CD4-positive, alpha-beta T cell (primary cell): ENCODE results near the gene CAPSL. TPM values are rescaled to one million over a fixed set of nuclear protein-coding genes. Genes with fewer than 3 reads are reported as not detected.

Source experiments
- ATAC-seq: fragments of 200-7000 bp; cut with Tn5 transposase; one replicate; pipeline ENCODE4 v1.10.0; 2022; ENCODE audit warnings: mild to moderate bottlenecking; ENCODE audit not compliant: poor library complexity
- CTCF ChIA-PET: fragments of 350-600 bp; sonication (Branson Sonifier 250); formaldehyde crosslinking; loops from one replicate; lab custom pipeline; 2021; ENCODE audit warnings: antibody characterized with exemption, inconsistent platforms; lab: Charles Lee
- POLR2A ChIA-PET: fragments of 350-600 bp; sonication (Branson Sonifier 250); formaldehyde crosslinking; loops from one replicate; lab custom pipeline; 2021; ENCODE audit warnings: antibody characterized with exemption, inconsistent platforms; lab: Charles Lee
- DNase-seq, 14 experiments: peaks; one replicate each; pipeline ENCODE4 v3.0.0-alpha.2; 2013 to 2020; ENCODE audit warnings: mixed read lengths in 2 of 14
- H3K27ac ChIP-seq, 2 donors: one replicate each; pipeline versions ENCODE4 v1.5.1 to v1.7.0; 2013; ENCODE audit warnings: low read length in 2 of 2, low read depth in 1 of 2, mild to moderate bottlenecking in 1 of 2
- H3K27me3 ChIP-seq, 2 experiments: 1 replicate in 1 of 2; 2 replicates in 1 of 2; pipeline versions ENCODE4 v1.6.1 to v1.7.0; 2013; ENCODE audit warnings: low read length in 2 of 2, control low read depth in 1 of 2, mild to moderate bottlenecking in 1 of 2, moderate library complexity in 1 of 2; ENCODE audit not compliant: insufficient read depth in 2 of 2, control insufficient read depth in 1 of 2
- H3K36me3 ChIP-seq: one replicate; pipeline ENCODE4 v1.6.1; 2013; ENCODE audit warnings: low read length, control low read depth; ENCODE audit not compliant: insufficient read depth
- H3K4me1 ChIP-seq: one replicate; pipeline ENCODE4 v1.6.1; 2013; ENCODE audit warnings: low read length, control low read depth; ENCODE audit not compliant: insufficient read depth
- H3K4me3 ChIP-seq: one replicate; pipeline ENCODE4 v1.5.1; 2013; ENCODE audit warnings: mild to moderate bottlenecking, low read length, moderate library complexity
- H3K9me3 ChIP-seq, 2 experiments: 1 replicate in 1 of 2; 2 replicates in 1 of 2; pipeline versions ENCODE4 v1.6.1 to v1.7.0; 2013; ENCODE audit warnings: low read length in 2 of 2, mild to moderate bottlenecking in 2 of 2, control low read depth in 1 of 2, moderate library complexity in 1 of 2; ENCODE audit not compliant: control insufficient read depth in 1 of 2, insufficient read depth in 1 of 2
- H3K27ac Mint-ChIP-seq: one replicate; pipeline ENCODE4 v1.8.0; 2020; ENCODE audit warnings: mixed read lengths
- H3K27me3 Mint-ChIP-seq: one replicate; pipeline ENCODE4 v1.8.0; 2021; ENCODE audit warnings: mixed read lengths
- H3K36me3 Mint-ChIP-seq: one replicate; pipeline ENCODE4 v1.8.0; 2021; ENCODE audit warnings: low read depth, mixed read lengths
- H3K4me1 Mint-ChIP-seq: one replicate; pipeline ENCODE4 v1.8.0; 2021; ENCODE audit warnings: low read depth, mixed read lengths
- H3K4me3 Mint-ChIP-seq: one replicate; pipeline ENCODE4 v1.8.0; 2020; ENCODE audit warnings: mild to moderate bottlenecking, mixed read lengths
- H3K9me3 Mint-ChIP-seq: one replicate; pipeline ENCODE4 v1.8.0; 2020; ENCODE audit warnings: mixed read lengths
- CTCF ChIP-seq: fragments of 200-600 bp; IDR thresholded peaks from one replicate; pipeline ENCODE4 v1.8.0; 2022; ENCODE audit warnings: antibody characterized with exemption, mild to moderate bottlenecking
- intact Hi-C, 2 experiments: fragments of 100-400 bp; cut with DNase I in 1 of 2; cut with micrococcal nuclease in 1 of 2; formaldehyde crosslinking; loops; one replicate each; pipeline versions ENCODE4 v1.15.1 to v1.9.0; 2023 to 2025; cut with DNase I, micrococcal nuclease
- total RNA-seq, 174 experiments: library from RNA in 2 of 174; stranded (reverse) in 2 of 174; gene quantifications; one replicate each; pipeline ENCODE4 v1.2.3 and lab custom pipeline; 2021 to 2026

Gene CAPSL
- total RNA-seq, 2 experiments from 2014 or later = not detected

GRCh38 chr5:35924122-35924949 lies 14.1 kb downstream of the CAPSL start:
- POLR2A ChIA-PET = interaction anchor here (0.6 to 3.0 kb wide), 13 partner anchors 39 to 307 kb away, joined by 3 to 31 read pairs (median 5); partner anchors contain the start of genes IL7R and SPEF2
- DNase-seq = peak in 3 of 14 experiments; percentile 31 to 39 (median 36)

DNA sequence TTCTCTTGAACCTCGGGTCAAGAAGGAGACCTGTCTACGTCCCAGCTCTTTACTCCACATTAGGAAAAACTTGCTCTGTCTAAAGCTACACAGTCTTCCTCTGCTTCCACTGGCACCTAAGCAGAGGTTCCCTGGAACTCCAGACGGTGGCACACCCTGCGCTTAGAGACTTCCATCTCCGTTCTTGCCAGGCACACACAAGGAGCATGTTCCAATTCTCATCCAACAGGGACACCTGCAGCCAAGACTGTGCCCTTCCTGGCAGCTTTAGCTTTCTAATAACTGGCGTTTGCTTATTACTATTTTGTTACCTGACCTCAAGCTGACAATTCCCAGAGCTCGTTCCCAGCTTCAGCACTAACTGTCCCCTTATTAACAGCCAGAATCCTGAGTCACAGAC lies 16.0 kb downstream of the CAPSL start:
- Mint-ChIP-seq H3K9me3 (peaks cover 7% of the 10 kb centered on the region), H3K4me1 (peaks cover 43% of the 10 kb centered on the region), H3K4me3 (no peak overlapping the region), H3K36me3 (no peaks in the 10 kb centered on the region), H3K27me3 (no peaks in the 10 kb centered on the region), H3K27ac (no peak overlapping the region)
- intact Hi-C loops = loop anchor here in 1 of 2 experiments (5.0 kb wide), 1 partner anchor 40 kb away; no protein-coding TSS in a partner anchor
- POLR2A ChIA-PET = no interaction called here
- peaks cover 0 to 6% of the 10 kb centered on the region in 2 experiments for H3K9me3 ChIP-seq
- no peak for TF ChIP-seq CTCF
- no peak for DNase-seq
- no peak for ATAC-seq
- no peaks in the 10 kb centered on the region for H3K27me3 ChIP-seq
- CTCF ChIA-PET = interaction anchor here (0.9 to 1.8 kb wide), 2 partner anchors 145 to 271 kb away, joined by 4 to 6 read pairs; no protein-coding TSS in a partner anchor
- H3K4me1 ChIP-seq = peaks cover 22% of the 10 kb centered on the region
- H3K36me3 ChIP-seq = no peaks in the 10 kb centered on the region
- H3K4me3 ChIP-seq = no peak overlapping the region
- H3K27ac ChIP-seq = no peak overlapping the region

More at GRCh38 chr5:35924122-35924949, 14.1 kb downstream of the CAPSL start:
- H3K9me3 Mint-ChIP-seq = peaks cover 3% of the 10 kb centered on the region
- H3K27me3 ChIP-seq = no peaks in the 10 kb centered on the region
- peaks cover 22% of the 10 kb centered on the region for H3K4me1 ChIP-seq
- peak overlapping the region; percentile 74 for H3K4me3 Mint-ChIP-seq
- TF ChIP-seq CTCF = no peak
- no peaks in the 10 kb centered on the region for H3K36me3 Mint-ChIP-seq
- peak overlapping the region; percentile 42 for H3K4me3 ChIP-seq
- no peaks in the 10 kb centered on the region for H3K36me3 ChIP-seq
- H3K9me3 ChIP-seq = peaks cover 0 to 6% of the 10 kb centered on the region in 2 experiments
- CTCF ChIA-PET = interaction anchor here (0.6 to 6.4 kb wide), 35 partner anchors 11 to 826 kb away, joined by 3 to 143 read pairs (median 5); partner anchors contain the start of genes IL7R and SPEF2
- intact Hi-C loops = loop anchor here (2.0 to 5.0 kb wide), 3 partner anchors 42 to 266 kb away; no protein-coding TSS in a partner anchor
- no peaks in the 10 kb centered on the region for H3K27me3 Mint-ChIP-seq
- ATAC-seq = peak; percentile 2
- H3K4me1 Mint-ChIP-seq = peaks cover 43% of the 10 kb centered on the region
- peak overlapping the region in 1 of 2 donors; percentile 6 for H3K27ac ChIP-seq
- H3K27ac Mint-ChIP-seq = peak overlapping the region; percentile 74

DNA sequence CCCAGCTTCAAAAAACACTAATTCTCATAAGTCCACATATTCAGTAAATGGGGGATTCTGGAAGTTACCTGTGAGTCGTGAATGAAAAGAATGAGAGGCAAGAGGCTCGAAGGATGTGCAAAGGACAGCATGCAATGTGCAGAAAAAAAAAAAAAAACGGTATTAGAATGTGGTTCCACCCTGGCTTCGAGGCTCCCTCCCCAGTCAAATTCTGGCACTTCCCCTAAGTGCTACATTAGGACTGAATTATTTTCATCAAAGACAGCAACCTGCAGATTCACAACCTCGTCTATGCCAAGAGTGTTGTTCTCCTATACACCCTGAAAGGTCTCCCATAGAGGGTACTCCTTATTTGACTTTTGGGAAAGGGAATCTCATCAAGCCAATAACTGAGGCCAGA lies 16.5 kb downstream of the CAPSL start:
- Mint-ChIP-seq H3K27me3 (no peaks in the 10 kb centered on the region), H3K4me3 (no peak overlapping the region), H3K4me1 (peaks cover 43% of the 10 kb centered on the region), H3K27ac (no peak overlapping the region), H3K36me3 (no peaks in the 10 kb centered on the region), H3K9me3 (peaks cover 7% of the 10 kb centered on the region)
- intact Hi-C loops = loop anchor here in 1 of 2 experiments (5.0 kb wide), 1 partner anchor 40 kb away; no protein-coding TSS in a partner anchor
- H3K27ac ChIP-seq = no peak overlapping the region
- ChIA-PET POLR2A (interaction anchor here (0.7 to 0.8 kb wide), 2 partner anchors 184 to 792 kb away, joined by 3 read pairs; no protein-coding TSS in a partner anchor), CTCF (interaction anchor here (1.8 kb wide), 1 partner anchor 271 kb away, joined by 6 read pairs; no protein-coding TSS in a partner anchor)
- ATAC-seq = no peak
- no peak for TF ChIP-seq CTCF
- H3K9me3 ChIP-seq = peaks cover 0 to 6% of the 10 kb centered on the region in 2 experiments
- H3K4me1 ChIP-seq = peaks cover 22% of the 10 kb centered on the region
- H3K36me3 ChIP-seq = no peaks in the 10 kb centered on the region
- peak in 2 of 14 experiments; percentile 22 to 42 for DNase-seq
- H3K27me3 ChIP-seq = no peaks in the 10 kb centered on the region
- H3K4me3 ChIP-seq = no peak overlapping the region
